ENCODE data around the gene MEF2B. TPM values are rescaled to one million over a fixed set of nuclear protein-coding genes. Genes with fewer than 3 reads are reported as not detected.

The MEF2B gene
- total RNA-seq, 4 donors from 2014 or later: not detected

GRCh38 chr19:19170873-19171672, 1.0 kb upstream of the MEF2B start:
- Histone ChIP-seq H3K27ac (replicated peaks in 1 of 4) (no peak overlapping the region), H3K36me3 (peaks cover 0 to 8% (median under 1%) of the 10 kb centered on the region in 4 donors), H3K27me3 (peaks cover 0 to 15% (median 5%) of the 10 kb centered on the region in 4 donors), H3K4me3 (no peak overlapping the region), H3K9me3 (no peaks in the 10 kb centered on the region), H3K4me1 (peaks cover 9 to 21% (median 15%) of the 10 kb centered on the region in 4 donors)
- no peak for TF ChIP-seq POLR2A (IDR thresholded peaks at IDR 0.05; ENCODE audit: low read depth)
- no peak for TF ChIP-seq POLR2AphosphoS5 (IDR thresholded peaks at IDR 0.05)
- TF ChIP-seq EP300 (IDR thresholded peaks at IDR 0.05): no peak
- TF ChIP-seq, protein P1, sequence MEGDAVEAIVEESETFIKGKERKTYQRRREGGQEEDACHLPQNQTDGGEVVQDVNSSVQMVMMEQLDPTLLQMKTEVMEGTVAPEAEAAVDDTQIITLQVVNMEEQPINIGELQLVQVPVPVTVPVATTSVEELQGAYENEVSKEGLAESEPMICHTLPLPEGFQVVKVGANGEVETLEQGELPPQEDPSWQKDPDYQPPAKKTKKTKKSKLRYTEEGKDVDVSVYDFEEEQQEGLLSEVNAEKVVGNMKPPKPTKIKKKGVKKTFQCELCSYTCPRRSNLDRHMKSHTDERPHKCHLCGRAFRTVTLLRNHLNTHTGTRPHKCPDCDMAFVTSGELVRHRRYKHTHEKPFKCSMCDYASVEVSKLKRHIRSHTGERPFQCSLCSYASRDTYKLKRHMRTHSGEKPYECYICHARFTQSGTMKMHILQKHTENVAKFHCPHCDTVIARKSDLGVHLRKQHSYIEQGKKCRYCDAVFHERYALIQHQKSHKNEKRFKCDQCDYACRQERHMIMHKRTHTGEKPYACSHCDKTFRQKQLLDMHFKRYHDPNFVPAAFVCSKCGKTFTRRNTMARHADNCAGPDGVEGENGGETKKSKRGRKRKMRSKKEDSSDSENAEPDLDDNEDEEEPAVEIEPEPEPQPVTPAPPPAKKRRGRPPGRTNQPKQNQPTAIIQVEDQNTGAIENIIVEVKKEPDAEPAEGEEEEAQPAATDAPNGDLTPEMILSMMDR (IDR thresholded peaks at IDR 0.05): no peak
- intact Hi-C loops (cut with DNase I): no loop called here
- 79% methylated on average over 6 of the region's 6 CpGs for whole genome bisulfite sequencing
- no peak for DNase-seq (ENCODE audit: extremely low spot score)

DNA sequence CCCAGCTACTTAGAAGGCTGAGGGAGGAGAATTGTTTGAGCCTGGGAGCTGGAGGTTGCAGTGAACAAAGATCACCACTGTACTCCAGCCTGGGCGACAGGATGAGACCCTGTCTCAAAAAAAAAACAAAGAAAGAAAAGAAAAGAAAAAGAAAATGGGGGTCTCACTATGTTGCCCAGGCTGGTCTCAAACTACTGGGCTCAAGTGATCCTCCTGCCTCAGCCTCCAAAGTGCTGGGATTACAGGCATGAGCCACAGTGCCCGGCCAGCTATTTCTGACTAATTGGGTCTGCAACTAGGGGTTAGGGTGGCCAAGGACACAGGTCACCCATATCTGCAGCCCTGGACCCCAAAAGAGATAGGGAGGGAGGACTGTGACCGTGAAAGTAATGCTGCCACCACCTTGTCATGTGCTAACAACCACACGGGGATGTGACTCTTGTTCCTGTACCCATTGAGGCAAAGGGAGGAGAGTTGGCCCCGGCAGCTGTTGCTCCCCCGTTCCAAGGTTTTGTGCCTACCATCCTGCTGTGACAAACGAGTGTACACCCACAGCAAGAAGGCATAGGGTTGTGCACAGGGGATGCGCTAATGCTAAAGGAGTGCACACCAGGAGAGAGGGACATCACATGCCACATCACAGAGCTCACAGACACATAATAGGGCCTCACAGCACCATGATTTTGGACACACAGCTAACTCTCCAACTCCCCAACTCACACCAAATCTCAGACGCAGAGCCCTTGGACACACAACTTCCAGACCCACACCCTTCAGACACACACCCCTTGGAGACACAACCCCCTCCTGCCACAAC, 619 bp downstream of the MEF2B start:
- peaks cover 9 to 15% (median 12%) of the 10 kb centered on the region in 4 donors for H3K4me1 ChIP-seq
- H3K36me3 ChIP-seq: no peaks in the 10 kb centered on the region
- WGBS: 79% methylated on average over 9 of the region's 9 CpGs
- no peak for DNase-seq (ENCODE audit: extremely low spot score)
- H3K27me3 ChIP-seq: peaks cover 0 to 15% (median 5%) of the 10 kb centered on the region in 4 donors
- no peak overlapping the region for H3K27ac ChIP-seq (replicated peaks in 1 of 4)
- H3K4me3 ChIP-seq: peak overlapping the region; percentile 22 to 48 (median 35)
- no peak for TF ChIP-seq POLR2AphosphoS5 (IDR thresholded peaks at IDR 0.05)
- TF ChIP-seq POLR2A (IDR thresholded peaks at IDR 0.05; ENCODE audit: low read depth): no peak
- no peak for TF ChIP-seq EP300 (IDR thresholded peaks at IDR 0.05)
- TF ChIP-seq, protein P1 (IDR thresholded peaks at IDR 0.05): no peak
- no peaks in the 10 kb centered on the region for H3K9me3 ChIP-seq
- intact Hi-C loops (cut with DNase I): no loop called here

- H3K4me1 ChIP-seq: peaks cover 9 to 14% (median 12%) of the 10 kb centered on the region in 4 donors
- H3K36me3 ChIP-seq: no peaks in the 10 kb centered on the region
- intact Hi-C loops (cut with DNase I): no loop called here
- 68% methylated on average over 3 of the region's 3 CpGs for WGBS
- H3K27me3 ChIP-seq: peaks cover 0 to 15% (median 5%) of the 10 kb centered on the region in 4 donors
- H3K4me3 ChIP-seq: no peak overlapping the region
- H3K9me3 ChIP-seq: no peaks in the 10 kb centered on the region
- no peak for DNase-seq (ENCODE audit: extremely low spot score)
- no peak for TF ChIP-seq POLR2A (IDR thresholded peaks at IDR 0.05; ENCODE audit: low read depth)
- no peak for TF ChIP-seq EP300 (IDR thresholded peaks at IDR 0.05)
- TF ChIP-seq, protein P1 (IDR thresholded peaks at IDR 0.05): no peak
- TF ChIP-seq POLR2AphosphoS5 (IDR thresholded peaks at IDR 0.05): no peak
- H3K27ac ChIP-seq (replicated peaks in 1 of 4): no peak overlapping the region
Measured at GRCh38 chr19:19167612-19168011, 2.5 kb downstream of the MEF2B start.

GRCh38 chr19:19165396-19165795, 4.7 kb downstream of the MEF2B start:
- peaks cover 7 to 9% (median 7%) of the 10 kb centered on the region in 4 donors for H3K4me1 ChIP-seq
- H3K36me3 ChIP-seq: no peaks in the 10 kb centered on the region
- H3K27me3 ChIP-seq: peaks cover 0 to 11% (median 2%) of the 10 kb centered on the region in 4 donors
- intact Hi-C loops (cut with DNase I): no loop called here
- H3K4me3 ChIP-seq: no peak overlapping the region
- WGBS: 100% methylated on average over 1 of the region's 1 CpG
- TF ChIP-seq EP300 (IDR thresholded peaks at IDR 0.05) (no peak), POLR2A (IDR thresholded peaks at IDR 0.05; ENCODE audit: low read depth) (no peak), POLR2AphosphoS5 (IDR thresholded peaks at IDR 0.05) (no peak)
- TF ChIP-seq, protein P1 (IDR thresholded peaks at IDR 0.05): no peak
- no peaks in the 10 kb centered on the region for H3K9me3 ChIP-seq
- no peak for DNase-seq (ENCODE audit: extremely low spot score)
- H3K27ac ChIP-seq (replicated peaks in 1 of 4): no peak overlapping the region
